Neuronal stem cell (in vitro differentiated cells): Measurements from ENCODE around the gene ANTXR2.

Source experiments
- DNase-seq: peaks from one replicate; pipeline ENCODE4 v3.0.0-alpha.2; 2013; ENCODE audit warnings: low spot score
- H2AFZ ChIP-seq: one replicate; pipeline ENCODE4 v1.6.1; 2013; ENCODE audit warnings: mild to moderate bottlenecking, low read length, inconsistent platforms
- H2AK5ac ChIP-seq: 2 replicates; pipeline ENCODE4 v1.6.1; 2013; ENCODE audit warnings: low read depth, mild to moderate bottlenecking, inconsistent platforms, low read length, moderate library complexity, mixed read lengths
- H2BK120ac ChIP-seq: 2 replicates; pipeline ENCODE4 v1.6.1; 2013; ENCODE audit warnings: low read depth, mild to moderate bottlenecking, inconsistent platforms, low read length, moderate library complexity, mixed read lengths
- H2BK12ac ChIP-seq: one replicate; pipeline ENCODE4 v1.6.1; 2013; ENCODE audit warnings: low read length, inconsistent platforms
- H2BK15ac ChIP-seq: 2 replicates; pipeline ENCODE4 v1.6.1; 2013; ENCODE audit warnings: mild to moderate bottlenecking, low read length, inconsistent platforms, mixed read lengths
- H2BK5ac ChIP-seq: one replicate; pipeline ENCODE4 v1.6.1; 2013; ENCODE audit warnings: inconsistent platforms, mild to moderate bottlenecking, low read length, moderate library complexity
- H3K14ac ChIP-seq: one replicate; pipeline ENCODE4 v1.6.1; 2013; ENCODE audit warnings: low read length, inconsistent platforms
- H3K18ac ChIP-seq: 2 replicates; pipeline ENCODE4 v1.6.1; 2013; ENCODE audit warnings: low read length, inconsistent platforms
- H3K23ac ChIP-seq: 2 replicates; pipeline ENCODE4 v1.6.1; 2013; ENCODE audit warnings: low read depth, mild to moderate bottlenecking, mixed read lengths, low read length, inconsistent platforms; ENCODE audit not compliant: poor library complexity
- H3K27ac ChIP-seq: replicated peaks from 3 replicates; pipeline ENCODE4 v1.5.1; 2013; ENCODE audit warnings: low read length, inconsistent platforms
- H3K27me3 ChIP-seq, 3 experiments: 2 replicates each; pipeline ENCODE4 v1.6.1; 2013; ENCODE audit warnings: low read length in 3 of 3, mild to moderate bottlenecking in 2 of 3, inconsistent platforms in 1 of 3, low read depth in 1 of 3, mixed read lengths in 1 of 3, moderate library complexity in 1 of 3; ENCODE audit not compliant: control insufficient read depth in 3 of 3, insufficient read depth in 3 of 3
- H3K36me3 ChIP-seq, 2 donors: replicated peaks in 1 of 2; 2 replicates each; pipeline ENCODE4 v1.6.1; 2013; ENCODE audit warnings: low read length in 2 of 2; ENCODE audit not compliant: control insufficient read depth in 2 of 2, insufficient read depth in 2 of 2
- H3K4ac ChIP-seq: 2 replicates; pipeline ENCODE4 v1.6.1; 2013; ENCODE audit warnings: inconsistent platforms, mild to moderate bottlenecking, low read length, moderate library complexity
- H3K4me1 ChIP-seq, 2 donors: 1 replicate in 1 of 2; 2 replicates in 1 of 2; pipeline ENCODE4 v1.6.1; 2013; ENCODE audit warnings: low read length in 2 of 2, low read depth in 1 of 2; ENCODE audit not compliant: control insufficient read depth in 2 of 2, insufficient read depth in 1 of 2
- H3K4me2 ChIP-seq: one replicate; pipeline ENCODE4 v1.6.1; 2013; ENCODE audit warnings: mild to moderate bottlenecking, low read length, inconsistent platforms; ENCODE audit not compliant: insufficient read depth, poor library complexity, severe bottlenecking
- H3K4me3 ChIP-seq, 2 donors: 2 replicates each; pipeline ENCODE4 v1.5.1; 2013; ENCODE audit warnings: low read length in 2 of 2, mild to moderate bottlenecking in 2 of 2, inconsistent platforms in 1 of 2, moderate library complexity in 1 of 2
- H3K79me1 ChIP-seq: one replicate; pipeline ENCODE4 v1.6.1; 2013; ENCODE audit warnings: low read depth, mild to moderate bottlenecking, inconsistent platforms, low read length, moderate library complexity
- H3K9ac ChIP-seq: one replicate; pipeline ENCODE4 v1.6.1; 2013; ENCODE audit warnings: mild to moderate bottlenecking, low read depth, low read length, inconsistent platforms; ENCODE audit not compliant: poor library complexity
- H3K9me3 ChIP-seq, 2 donors: replicated peaks in 1 of 2; 2 replicates each; pipeline versions ENCODE3 to v1.6.1; 2013; ENCODE audit warnings: low read length in 2 of 2, mild to moderate bottlenecking in 2 of 2, inconsistent platforms in 1 of 2, low read depth in 1 of 2, mixed read lengths in 1 of 2, moderate library complexity in 1 of 2; ENCODE audit not compliant: control insufficient read depth in 2 of 2, insufficient read depth in 1 of 2
- H4K8ac ChIP-seq: one replicate; pipeline ENCODE4 v1.6.1; 2013; ENCODE audit warnings: low read depth, mild to moderate bottlenecking, inconsistent platforms, low read length, moderate library complexity
- H4K91ac ChIP-seq: one replicate; pipeline ENCODE4 v1.6.1; 2013; ENCODE audit warnings: low read length, low read depth, mild to moderate bottlenecking, inconsistent platforms; ENCODE audit not compliant: poor library complexity
- WGBS, 2 donors: extraction: QIAGEN DNeasy Blood & Tissue Kit; methylation state at CpG; one replicate each; pipeline ENCODE4 v1.1.7; 2013; ENCODE audit warnings: missing lambda C conversion rate in 2 of 2, mixed read lengths in 1 of 2; ENCODE audit not compliant: insufficient read length in 2 of 2, insufficient replicate concordance in 1 of 2; ENCODE audit errors: extremely low coverage in 2 of 2; 5-methylcytosine and 5-hydroxymethylcytosine counted together

The ANTXR2 gene

DNA sequence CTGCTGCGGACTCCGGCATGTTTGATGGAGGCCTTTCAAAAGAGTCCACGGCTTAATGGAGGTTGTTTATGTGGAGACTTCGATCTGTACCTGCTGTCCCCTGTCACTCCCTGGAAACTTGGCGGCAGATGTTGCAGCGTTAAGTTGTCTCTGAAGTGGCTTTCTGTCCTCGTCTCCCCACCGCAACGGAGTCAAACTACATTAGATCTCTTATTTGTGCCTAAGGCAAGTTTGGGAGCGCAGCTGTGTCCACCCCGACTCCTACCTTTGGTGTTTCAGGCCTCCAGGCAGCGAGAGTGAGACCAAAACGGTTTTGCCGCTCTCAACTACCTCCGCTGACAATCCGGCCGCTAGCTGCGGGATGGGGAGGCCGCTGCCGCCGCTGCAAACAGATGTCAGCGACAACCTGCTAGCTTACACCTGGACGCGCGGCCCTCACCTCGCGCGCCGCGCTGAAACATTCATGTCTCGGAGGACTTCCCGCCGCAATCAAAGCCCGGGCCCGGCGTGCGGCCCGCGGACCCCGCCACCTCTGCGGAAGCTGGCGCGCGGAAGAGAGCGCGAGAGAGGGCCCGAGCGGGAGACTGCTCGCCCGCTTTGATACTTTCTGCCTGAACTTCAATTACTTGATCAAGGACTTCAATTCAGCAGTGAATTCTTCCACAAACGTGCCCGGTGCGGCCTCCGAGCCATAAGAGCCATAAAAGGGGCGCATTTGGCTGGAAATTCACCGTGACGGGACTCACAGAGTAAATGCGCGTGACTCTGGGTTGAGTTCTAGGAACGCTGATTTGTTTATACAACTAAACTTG is 108.4 kb downstream of the ANTXR2 start:
- H3K36me3 ChIP-seq = peaks cover 0 to 10% of the 10 kb centered on the region in 2 donors
- H3K23ac ChIP-seq = no peak overlapping the region
- peak overlapping the region; percentile 67 for H2BK5ac ChIP-seq
- no CpG with 5 or more reads among the region's 60 CpGs for WGBS, 2 donors
- H3K4ac ChIP-seq = no peak overlapping the region
- no peak overlapping the region for H3K27ac ChIP-seq
- H3K9ac ChIP-seq = peak overlapping the region; percentile 45
- H3K4me2 ChIP-seq = peak overlapping the region; percentile 61
- H2BK15ac ChIP-seq = no peak overlapping the region
- H2AK5ac ChIP-seq = no peak overlapping the region
- peaks cover under 1 to 4% of the 10 kb centered on the region in 2 donors for H3K4me1 ChIP-seq
- H2BK120ac ChIP-seq = no peak overlapping the region
- H2AFZ ChIP-seq = peak overlapping the region; percentile 59
- H3K14ac ChIP-seq = no peak overlapping the region
- H4K91ac ChIP-seq = no peak overlapping the region
- DNase-seq = peak; percentile 33
- H3K79me1 ChIP-seq = no peaks in the 10 kb centered on the region
- no peaks in the 10 kb centered on the region for H3K9me3 ChIP-seq
- peak overlapping the region; percentile 23 to 67 for H3K4me3 ChIP-seq
- H3K27me3 ChIP-seq = no peaks in the 10 kb centered on the region
- H4K8ac ChIP-seq = no peak overlapping the region
- H2BK12ac ChIP-seq = no peak overlapping the region
- H3K18ac ChIP-seq = no peak overlapping the region

DNA sequence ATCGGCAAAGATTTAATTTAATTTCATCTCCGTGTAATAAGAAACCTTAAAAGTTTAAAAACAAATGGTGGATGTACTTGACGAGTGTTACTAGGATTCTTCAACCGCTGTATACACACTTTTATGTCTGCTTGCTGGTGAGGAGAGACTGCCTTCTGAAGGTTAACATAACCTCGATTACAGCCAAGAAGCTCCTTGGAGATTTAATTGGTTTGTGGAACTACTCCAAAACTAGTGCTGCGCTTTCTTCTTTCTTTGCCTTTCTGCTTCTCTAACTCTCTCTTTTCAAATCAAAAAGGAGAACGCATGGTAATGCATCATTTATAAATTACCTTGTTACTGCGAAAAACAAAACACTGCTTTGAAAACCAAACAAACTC is 109.0 kb downstream of the ANTXR2 start:
- Histone ChIP-seq H2AK5ac (no peak overlapping the region), H3K4me2 (peak overlapping the region; percentile 61), H4K91ac (no peak overlapping the region), H3K18ac (no peak overlapping the region), H3K9me3 (no peaks in the 10 kb centered on the region), H3K4me1 (peaks cover 3 to 7% of the 10 kb centered on the region in 2 donors), H2BK15ac (no peak overlapping the region), H2AFZ (no peak overlapping the region), H2BK5ac (no peak overlapping the region), H3K27ac (no peak overlapping the region), H4K8ac (no peak overlapping the region), H3K23ac (no peak overlapping the region), H3K27me3 (no peaks in the 10 kb centered on the region), H2BK120ac (no peak overlapping the region), H3K4ac (no peak overlapping the region), H3K9ac (no peak overlapping the region), H3K36me3 (peaks cover 0 to 10% of the 10 kb centered on the region in 2 donors), H3K79me1 (no peaks in the 10 kb centered on the region), H2BK12ac (no peak overlapping the region), H3K4me3 (peak overlapping the region in 1 of 2 donors; percentile 23), H3K14ac (no peak overlapping the region)
- no peak for DNase-seq
- no CpG with 5 or more reads among the region's 8 CpGs for WGBS, 2 donors

DNA sequence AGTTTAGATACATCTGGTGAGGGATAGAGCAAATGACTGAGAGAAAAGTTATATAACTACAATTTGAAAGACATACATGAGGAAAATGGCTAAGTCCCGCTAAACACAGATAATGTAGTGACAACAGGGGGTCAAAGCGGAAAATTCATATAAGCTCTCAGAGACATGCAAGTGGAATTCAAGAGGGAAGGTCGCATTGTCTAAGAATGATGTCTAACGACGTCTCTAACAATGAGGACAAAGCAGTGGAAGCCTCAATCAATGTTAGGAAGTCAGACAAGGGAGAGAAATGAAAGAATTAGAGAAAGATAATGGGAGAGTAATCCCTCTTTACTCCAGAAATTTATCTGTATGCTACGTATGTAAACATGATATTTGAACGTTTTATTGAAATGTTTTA is 113.4 kb downstream of the ANTXR2 start:
- Histone ChIP-seq H2BK15ac (no peak overlapping the region), H3K4me3 (no peak overlapping the region), H3K27me3 (no peaks in the 10 kb centered on the region), H3K9me3 (no peaks in the 10 kb centered on the region), H2AFZ (peak overlapping the region; percentile 18), H3K79me1 (no peaks in the 10 kb centered on the region), H3K4me2 (no peak overlapping the region), H3K4me1 (peaks cover 3 to 7% of the 10 kb centered on the region in 2 donors), H3K9ac (no peak overlapping the region), H3K27ac (no peak overlapping the region), H2BK12ac (no peak overlapping the region), H3K14ac (no peak overlapping the region), H3K36me3 (peaks cover 0 to 5% of the 10 kb centered on the region in 2 donors), H3K18ac (no peak overlapping the region), H2AK5ac (no peak overlapping the region), H2BK5ac (no peak overlapping the region), H2BK120ac (no peak overlapping the region), H4K8ac (no peak overlapping the region), H3K4ac (no peak overlapping the region), H4K91ac (no peak overlapping the region), H3K23ac (no peak overlapping the region)
- no CpG with 5 or more reads among the region's 7 CpGs for WGBS, 2 donors
- peak; percentile 61 for DNase-seq

DNA sequence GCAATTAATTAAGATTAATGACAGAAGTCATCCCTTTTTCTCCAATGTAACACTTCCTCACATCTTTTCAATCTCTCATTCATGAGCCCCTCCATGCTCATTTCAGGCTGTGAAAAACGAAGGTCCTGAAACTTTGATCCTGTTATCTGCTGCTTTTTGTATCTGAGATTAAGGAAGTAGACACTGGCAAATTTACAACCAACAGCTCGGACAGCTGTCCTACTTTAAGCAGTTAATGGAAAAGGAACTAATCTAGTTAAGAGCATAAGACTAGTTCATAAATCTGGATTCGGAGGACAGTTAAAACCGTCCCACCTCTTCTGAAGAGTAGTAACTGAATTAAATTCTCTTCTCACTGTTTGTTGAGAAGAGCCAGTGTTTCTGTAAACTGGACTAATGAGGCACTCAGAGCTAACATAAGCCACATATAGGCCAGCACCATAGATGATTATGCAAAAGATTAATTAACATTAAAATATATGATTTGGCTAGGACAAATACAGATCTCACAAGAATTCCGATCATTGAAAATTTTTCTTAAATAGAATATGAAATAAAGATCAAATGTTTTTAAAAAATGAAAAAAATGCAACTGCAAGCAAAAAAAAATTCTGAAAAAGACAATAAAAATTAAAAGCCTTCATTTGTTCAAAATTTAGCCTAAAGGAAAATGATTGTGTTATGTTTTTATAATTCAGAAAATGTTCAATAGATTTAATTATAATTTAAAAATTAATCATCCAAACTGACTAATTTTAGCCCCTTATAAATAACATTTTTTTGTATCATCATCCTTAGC is 114.4 kb downstream of the ANTXR2 start:
- Histone ChIP-seq H2BK15ac (no peak overlapping the region), H3K27ac (no peak overlapping the region), H3K9me3 (no peaks in the 10 kb centered on the region), H2BK5ac (no peak overlapping the region), H3K27me3 (no peaks in the 10 kb centered on the region), H4K8ac (no peak overlapping the region), H3K4me1 (peaks cover 3 to 7% of the 10 kb centered on the region in 2 donors), H3K79me1 (no peaks in the 10 kb centered on the region), H2BK12ac (no peak overlapping the region), H3K4me2 (no peak overlapping the region), H2AFZ (no peak overlapping the region), H3K14ac (no peak overlapping the region), H2BK120ac (no peak overlapping the region), H3K36me3 (no peaks in the 10 kb centered on the region), H3K23ac (no peak overlapping the region), H4K91ac (no peak overlapping the region), H2AK5ac (no peak overlapping the region), H3K9ac (no peak overlapping the region), H3K18ac (no peak overlapping the region), H3K4me3 (no peak overlapping the region), H3K4ac (no peak overlapping the region)
- no CpG with 5 or more reads among the region's 5 CpGs for WGBS, 2 donors
- DNase-seq = no peak
